K562 (cell line): ENCODE results near the gene SNX3. TPM values are rescaled to one million over a fixed set of nuclear protein-coding genes. Genes with fewer than 3 reads are reported as not detected.

ENCODE experiments used
- ATAC-seq: fragments of 200-7000 bp; cut with Tn5 transposase; 3 replicates; pipeline ENCODE4 v1.9.1; 2020; ENCODE audit warnings: moderate library complexity
- BruUV-seq: library from RNA; stranded (reverse); fragments of 400-500 nt; replicated peaks from 2 replicates; lab custom pipeline; 2021; lab: Mats Ljungman, UMichigan
- CTCF ChIA-PET: fragments of 300-600 bp; formaldehyde crosslinking; extraction: SDS; loops from one replicate; lab custom pipeline; 2021; ENCODE audit warnings: low intra/inter-chr PET ratio; lab: Yijun Ruan, JAX
- POLR2A ChIA-PET: fragments of 300-600, 350-650 bp; sonication (Branson Sonifier 250); formaldehyde crosslinking; extraction: SDS; loops from one replicate; lab custom pipeline; 2021; ENCODE audit warnings: antibody characterized with exemption, inconsistent platforms; lab: Yijun Ruan, JAX
- DNase-seq, 4 experiments: peaks; one replicate each; pipeline versions ENCODE4 v3.0.0 to v3.0.0-alpha.2; 2011 to 2018; ENCODE audit warnings: low spot score in 3 of 4, mixed read lengths in 3 of 4; ENCODE audit errors: extremely low read depth in 1 of 4
- FAIRE-seq: peaks from 2 replicates; lab custom pipeline; 2011; peaks lifted over from hg19 to GRCh38; lab: Jason Lieb, UNC
- H2AFZ ChIP-seq: 2 replicates; pipeline ENCODE4 v1.6.0; 2011; ENCODE audit warnings: low read depth, low read length, control low read depth, inconsistent platforms
- H3K27ac ChIP-seq: fragments of 200-600 bp; 3 replicates; pipeline ENCODE4 v1.8.0; 2011; ENCODE audit warnings: low read depth, mild to moderate bottlenecking, control low read depth, inconsistent platforms, low read length, moderate library complexity, mixed read lengths; ENCODE audit errors: extremely low read depth
- H3K27me3 ChIP-seq, 2 experiments: fragments of 300-600 bp in 1 of 2; 2 replicates in 1 of 2; 3 replicates in 1 of 2; pipeline versions ENCODE4 v1.6.0 to v1.8.0; 2011; ENCODE audit warnings: inconsistent platforms in 2 of 2, low read length in 2 of 2, mild to moderate bottlenecking in 1 of 2, mixed read lengths in 1 of 2, moderate library complexity in 1 of 2; ENCODE audit not compliant: control insufficient read depth in 2 of 2, insufficient read depth in 2 of 2
- H3K36me3 ChIP-seq: fragments of 300-600 bp; 3 replicates; pipeline ENCODE4 v1.8.0; 2011; ENCODE audit warnings: mild to moderate bottlenecking, low read length, inconsistent platforms; ENCODE audit not compliant: control insufficient read depth, insufficient read depth
- H3K4me1 ChIP-seq, 2 experiments: fragments of 200-600 bp in 1 of 2; replicated peaks in 1 of 2; 2 replicates in 1 of 2; 3 replicates in 1 of 2; pipeline versions ENCODE4 v1.5.1 to v1.8.0; 2011; ENCODE audit warnings: inconsistent platforms in 2 of 2, low read length in 2 of 2, mild to moderate bottlenecking in 1 of 2, mixed read lengths in 1 of 2, moderate library complexity in 1 of 2; ENCODE audit not compliant: control insufficient read depth in 2 of 2, insufficient read depth in 2 of 2
- H3K4me2 ChIP-seq: 2 replicates; pipeline ENCODE4 v1.6.1; 2011; ENCODE audit warnings: low read length, control low read depth, inconsistent platforms, mixed read lengths; ENCODE audit not compliant: insufficient read depth
- H3K4me3 ChIP-seq: fragments of 200-600 bp; sonication (generic), shearing (Covaris generic); 2 replicates; pipeline ENCODE4 v1.5.1; 2016; ENCODE audit warnings: control low read depth, inconsistent platforms
- H3K79me2 ChIP-seq: fragments of 200-600 bp; 3 replicates; pipeline ENCODE4 v1.8.0; 2011; ENCODE audit warnings: low read length, inconsistent platforms; ENCODE audit not compliant: control insufficient read depth, insufficient read depth
- H3K9ac ChIP-seq, 2 experiments: 2 replicates each; pipeline versions ENCODE4 v1.6.0 to v1.6.1; 2011; ENCODE audit warnings: low read depth in 2 of 2, low read length in 2 of 2, control low read depth in 1 of 2, inconsistent platforms in 1 of 2, mild to moderate bottlenecking in 1 of 2, mixed read lengths in 1 of 2; ENCODE audit not compliant: insufficient read depth in 1 of 2
- H3K9me1 ChIP-seq: one replicate; pipeline ENCODE4 v1.6.0; 2011; ENCODE audit warnings: inconsistent platforms, mild to moderate bottlenecking, low read length, moderate library complexity; ENCODE audit not compliant: control insufficient read depth, insufficient read depth
- H3K9me3 ChIP-seq: replicated peaks from 2 replicates; pipeline ENCODE4 v1.5.1; 2011; ENCODE audit warnings: low read depth, low read length, inconsistent platforms; ENCODE audit not compliant: control insufficient read depth, insufficient read depth
- H4K20me1 ChIP-seq: replicated peaks from 2 replicates; pipeline ENCODE4 v1.6.1; 2011; ENCODE audit warnings: low read length, inconsistent platforms, mixed read lengths; ENCODE audit not compliant: control insufficient read depth, insufficient read depth
- CBX3 ChIP-seq, 2 experiments: IDR thresholded peaks; 1 replicate in 1 of 2; 2 replicates in 1 of 2; pipeline ENCODE4 v1.6.1; 2012; ENCODE audit warnings: inconsistent platforms in 2 of 2, low read length in 2 of 2, borderline replicate concordance in 1 of 2, control low read depth in 1 of 2
- RAD51 ChIP-seq: fragments of 450-650 bp; IDR thresholded peaks from 2 replicates; pipeline ENCODE4 v1.7.1; 2016; ENCODE audit warnings: low read depth, mild to moderate bottlenecking, borderline replicate concordance
- WGBS: fragments of 100-300 bp; shearing (Covaris generic); methylation state at CpG from one replicate; pipeline ENCODE4 v1.1.6; 2016; ENCODE audit warnings: low coverage, mixed read lengths; ENCODE audit not compliant: insufficient coverage; ENCODE audit errors: missing lambda C conversion rate; 5-methylcytosine and 5-hydroxymethylcytosine counted together
- in situ Hi-C: fragments of 300-500 bp; cut with MboI; formaldehyde crosslinking; loops from 4 replicates; pipeline ENCODE4 v1.15.0; 2018; ENCODE audit warnings: inconsistent platforms, mixed read lengths
- intact Hi-C: fragments of 100-400 bp; cut with micrococcal nuclease; formaldehyde crosslinking; loops from 2 replicates; pipeline ENCODE4 v1.14.2; 2022
- polyA plus RNA-seq, 8 experiments: library from polyadenylated mRNA; depleted of rRNA in 4 of 8; stranded (reverse) in 5 of 8; unstranded in 3 of 8; fragments of >200 nt; fragmentation: Nextera tagmentation in 2 of 8; fragmentation: Illumina TruSeq in 1 of 8; extraction: Ambion mirVana in 2 of 8; extraction: Trizol in 1 of 8; gene quantifications; 2 replicates each; pipeline versions ENCODE4 v1.2.1 to v1.2.3, GENCODE V29; 2011 to 2014; ENCODE audit warnings: inconsistent platforms in 1 of 8, missing spikeins in 1 of 8
- total RNA-seq, 7 experiments: library from RNA; depleted of rRNA in 6 of 7; stranded (reverse); fragments of >200 nt in 6 of 7; fragmentation: Illumina TruSeq in 2 of 7; extraction: Trizol in 2 of 7; gene quantifications; 2 replicates each; pipeline versions ENCODE4 v1.2.1 to v1.2.3, GENCODE V29; 2011 to 2021; ENCODE audit warnings: low replicate concordance in 1 of 7
- TF ChIP-seq, protein P1 (sequence below): fragments of 450-650 bp; IDR thresholded peaks from 2 replicates; pipeline ENCODE4 v1.6.1; 2016; ENCODE audit warnings: antibody characterized with exemption

Gene SNX3
- total and polyA plus RNA-seq, 9 of the 15 experiments (the other 6 are each of a cell fraction or from before 2014, with no cell fraction given), result 48.9 to 410 (median 159) TPM

DNA sequence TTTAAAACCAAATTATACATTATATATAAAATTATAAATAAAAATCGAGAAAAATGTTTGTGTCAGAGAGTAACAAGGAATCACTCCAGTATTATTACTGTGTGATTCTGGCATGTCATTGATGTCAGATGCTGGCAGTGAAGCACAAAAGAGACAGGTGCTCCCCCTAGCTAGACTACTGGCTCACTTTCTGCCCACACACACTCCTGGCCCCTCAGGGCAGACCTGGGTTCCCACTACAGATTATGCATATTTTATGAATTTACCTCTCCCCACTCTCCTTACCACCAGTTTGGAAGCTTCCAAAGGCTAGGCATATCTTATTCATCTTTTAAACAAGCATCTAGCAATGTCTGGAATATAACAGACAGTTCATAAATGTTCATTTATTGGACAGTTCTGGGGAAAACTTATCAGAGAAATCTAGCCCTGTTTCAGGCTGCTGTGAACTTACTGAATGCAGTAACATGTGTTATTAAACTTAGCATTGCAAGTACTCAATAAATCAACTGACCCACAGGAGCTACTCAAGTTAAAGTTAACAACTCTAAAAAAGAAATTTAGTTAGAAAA lies 12.8 kb downstream of the SNX3 start:
- H3K79me2 ChIP-seq, result peaks cover 86% of the 10 kb centered on the region
- H3K9me3 ChIP-seq, result peaks cover 2% of the 10 kb centered on the region; the same call in 1 of the 2 replicates
- no peak overlapping the region for H2AFZ ChIP-seq
- in situ Hi-C loops (no loop called here), intact Hi-C loops (no loop called here)
- H4K20me1 ChIP-seq, result peaks cover 3% of the 10 kb centered on the region; the same call in 1 of the 2 replicates
- WGBS, result 75% methylated on average over 1 of the region's 1 CpG
- DNase-seq (no peak), FAIRE-seq (no peak), ATAC-seq (no peak)
- H3K4me3 ChIP-seq, result no peak overlapping the region
- H3K9ac ChIP-seq, result no peak overlapping the region
- POLR2A ChIA-PET, result interaction anchor here (0.6 to 1.4 kb wide), 4 partner anchors 10 to 533 kb away, joined by 3 to 5 read pairs (median 4); partner anchors contain the start of gene SNX3
- no peaks in the 10 kb centered on the region for H3K27me3 ChIP-seq
- H3K4me1 ChIP-seq, result no peaks in the 10 kb centered on the region
- H3K9me1 ChIP-seq, result no peaks in the 10 kb centered on the region
- TF ChIP-seq CBX3 (IDR thresholded peaks at IDR 0.05; ENCODE audit: borderline replicate concordance in 1 of 2, low read length in 2 of 2) (no peak), RAD51 (no peak)
- TF ChIP-seq, protein P1, sequence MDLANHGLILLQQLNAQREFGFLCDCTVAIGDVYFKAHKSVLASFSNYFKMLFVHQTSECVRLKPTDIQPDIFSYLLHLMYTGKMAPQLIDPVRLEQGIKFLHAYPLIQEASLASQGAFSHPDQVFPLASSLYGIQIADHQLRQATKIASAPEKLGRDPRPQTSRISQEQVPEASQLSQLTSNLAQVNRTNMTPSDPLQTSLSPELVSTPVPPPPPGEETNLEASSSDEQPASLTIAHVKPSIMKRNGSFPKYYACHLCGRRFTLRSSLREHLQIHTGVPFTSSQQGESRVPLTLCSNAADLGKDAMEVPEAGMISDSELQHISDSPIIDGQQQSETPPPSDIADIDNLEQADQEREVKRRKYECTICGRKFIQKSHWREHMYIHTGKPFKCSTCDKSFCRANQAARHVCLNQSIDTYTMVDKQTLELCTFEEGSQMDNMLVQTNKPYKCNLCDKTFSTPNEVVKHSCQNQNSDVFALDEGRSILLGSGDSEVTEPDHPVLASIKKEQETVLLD, result no peak
- TF ChIP-seq, all 486 proteins: peak for 0
- Histone ChIP-seq H3K27ac (no peak overlapping the region), H3K4me2 (no peak overlapping the region), H3K36me3 (peaks cover 51% of the 10 kb centered on the region; the same call in 2 of the 3 replicates)
- BruUV-seq, result no TSS peak
- CTCF ChIA-PET, result no interaction called here
